Astrocyte of the cerebellum (primary cell): ENCODE data around the gene EHBP1L1.

Source experiments
- DNase-seq: peaks from one replicate; pipeline ENCODE4 v3.0.0-alpha.2; 2011; ENCODE audit warnings: low read depth
- H3K4me3 ChIP-seq: 2 replicates; pipeline ENCODE4 v1.5.1; 2011; ENCODE audit warnings: mild to moderate bottlenecking, low read depth, low read length, moderate library complexity
- CTCF ChIP-seq: IDR thresholded peaks from 2 replicates; pipeline ENCODE4 v1.5.1; 2012; ENCODE audit warnings: low read length, low read depth, moderate library complexity, mild to moderate bottlenecking; ENCODE audit errors: missing control alignments
- in situ Hi-C: cut with HindIII; loops from 2 replicates; pipeline ENCODE4 v1.10.0; 2017; ENCODE audit warnings: low sequenced_read_pairs

EHBP1L1 gene

GRCh38 chr11:65556470-65557279 lies 19.2 kb upstream of the EHBP1L1 start:
- no peak for TF ChIP-seq CTCF
- peak overlapping the region; percentile 70 for H3K4me3 ChIP-seq
- in situ Hi-C loops = no loop called here
- DNase-seq = no peak

DNA sequence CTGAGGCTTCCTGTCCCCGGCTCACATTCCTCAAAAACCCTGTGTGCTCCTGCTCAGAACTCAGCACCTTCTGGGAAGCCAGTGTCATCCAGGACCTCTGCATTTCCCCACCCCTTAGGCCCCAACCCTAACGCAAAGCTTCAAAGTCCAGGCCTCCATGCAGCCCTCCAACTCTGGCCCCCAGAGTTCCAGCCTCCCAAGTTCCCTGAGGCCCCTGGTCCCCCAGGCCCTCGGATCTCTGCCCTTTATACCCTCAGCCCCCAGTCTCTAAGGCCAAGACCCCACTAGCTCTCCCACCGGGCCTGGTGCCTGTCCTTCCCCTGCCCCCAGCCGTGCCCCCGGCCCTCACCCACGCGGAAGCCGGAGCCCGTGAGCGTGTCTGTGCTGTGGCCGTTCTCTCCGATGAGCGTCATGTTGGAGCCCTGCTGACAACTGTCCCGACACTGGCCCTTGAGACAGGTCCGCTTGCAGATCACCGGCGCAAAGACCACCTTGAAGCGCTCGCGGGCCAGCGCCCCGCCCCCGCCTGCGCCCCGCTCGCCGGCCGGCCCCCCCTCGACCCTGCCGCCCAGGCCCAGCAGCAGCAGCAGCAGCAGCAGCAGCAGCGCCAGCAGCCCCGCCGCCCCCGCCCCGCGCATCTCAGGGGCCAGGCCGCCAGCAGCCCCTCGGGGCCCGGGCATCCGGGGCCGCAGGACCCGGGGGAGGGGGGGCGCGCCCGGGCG lies 18.4 kb upstream of the EHBP1L1 start:
- no peak for DNase-seq
- TF ChIP-seq CTCF = no peak

DNA sequence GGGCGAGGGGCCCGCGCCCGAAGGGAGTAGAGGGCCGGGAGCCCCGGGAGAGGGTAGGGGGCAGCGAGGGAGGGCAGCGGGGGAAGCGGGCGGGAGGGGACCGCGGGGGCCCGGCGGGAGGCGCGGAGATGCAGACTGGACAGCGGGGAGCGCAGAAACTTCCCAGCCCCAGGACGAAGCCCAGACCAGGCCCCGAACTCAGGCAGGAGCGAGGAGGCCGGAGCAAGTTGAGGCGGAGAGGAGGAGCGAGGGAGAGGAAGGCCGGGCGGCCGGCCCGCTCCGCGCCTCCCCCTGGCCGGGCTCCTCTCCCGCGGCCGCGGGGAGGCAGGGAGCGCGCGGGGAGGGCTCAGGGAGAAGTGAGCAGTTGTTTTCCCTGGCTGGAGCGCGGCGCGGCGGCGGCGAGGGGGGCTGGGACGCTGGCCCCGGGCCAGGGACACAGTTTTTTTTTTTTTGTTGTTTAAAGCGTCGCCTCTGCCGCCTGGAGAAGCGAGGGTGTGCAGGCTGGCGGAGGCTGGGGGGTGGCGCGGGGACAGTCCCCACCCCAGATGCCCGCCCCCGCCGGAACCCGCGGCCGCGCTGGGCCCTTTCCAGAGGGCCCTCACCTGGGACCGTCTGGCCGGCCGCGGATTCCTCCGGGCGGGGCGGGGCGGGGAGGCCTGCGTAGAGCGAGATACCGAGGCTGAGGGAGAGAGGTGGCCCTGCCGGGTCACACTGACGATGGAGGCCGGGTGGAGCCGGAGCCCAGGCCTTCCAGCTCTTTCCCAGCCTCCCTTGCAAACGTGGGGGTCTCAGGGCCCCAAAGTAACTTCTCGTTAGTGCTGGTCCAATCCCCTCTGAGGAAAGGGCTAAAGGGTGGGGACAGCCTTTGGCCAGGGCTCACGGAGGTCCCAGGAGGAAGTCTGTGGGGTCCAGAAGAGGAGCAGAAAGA lies 17.6 kb upstream of the EHBP1L1 start, which contains the start of gene LTBP3:
Gene LTBP3, minus strand, starts transcription at position 358 of the 928 bp plus-strand sequence. CDS start 400 bp downstream, outside the sequence.
- DNase-seq = no peak
- H3K4me3 ChIP-seq = peak within 1 kb of the TSS; percentile 70
- no peak for TF ChIP-seq CTCF
- in situ Hi-C loops = no loop called here

More for the DNA sequence above, 18.4 kb upstream of the EHBP1L1 start:
- in situ Hi-C loops = no loop called here
- peak overlapping the region; percentile 70 for H3K4me3 ChIP-seq

DNA sequence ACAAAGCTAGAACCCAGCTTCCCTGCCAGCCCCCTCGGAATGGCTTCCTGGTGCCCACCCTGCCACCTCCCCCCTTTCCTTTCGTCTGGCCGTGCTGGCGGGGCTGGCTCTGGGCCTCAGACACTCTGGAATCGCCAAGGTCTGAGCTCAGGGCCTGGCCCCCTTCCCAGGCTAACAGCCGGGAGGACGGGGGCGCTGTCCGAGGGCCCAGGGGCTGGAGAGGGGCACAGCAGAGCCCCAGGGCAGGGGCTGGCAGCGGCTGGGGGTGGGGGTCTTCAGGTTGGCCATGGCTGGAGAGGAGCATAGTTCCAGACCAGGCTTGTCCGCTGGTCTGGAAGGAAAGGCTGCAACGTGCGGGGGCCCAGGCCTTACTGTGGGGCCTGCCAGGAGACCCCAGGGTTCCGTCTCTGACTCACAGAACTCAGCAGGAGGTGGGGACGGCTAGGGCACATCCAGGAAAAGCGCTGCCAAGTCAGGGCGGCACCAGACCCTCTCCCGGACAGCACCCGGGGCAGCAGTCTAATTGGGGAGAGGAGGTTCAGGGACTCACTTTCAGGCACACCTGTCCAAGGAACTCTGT lies 16.8 kb upstream of the EHBP1L1 start:
- in situ Hi-C loops = no loop called here
- no peak for DNase-seq
- peak overlapping the region; percentile 70 for H3K4me3 ChIP-seq

GRCh38 chr11:65559535-65559934 lies 16.3 kb upstream of the EHBP1L1 start:
- in situ Hi-C loops = no loop called here
- H3K4me3 ChIP-seq = no peak overlapping the region
- TF ChIP-seq CTCF = no peak
- DNase-seq = no peak

More for the DNA sequence above, 16.8 kb upstream of the EHBP1L1 start:
- TF ChIP-seq CTCF = peak; percentile 18
